Measurements from ENCODE around the gene NOVA1. TPM values are rescaled to one million over a fixed set of nuclear protein-coding genes. Genes with fewer than 3 reads are reported as not detected.

The NOVA1 gene
- total and polyA plus RNA-seq, 2 donors (not counting 3 experiments of a cell fraction or from before 2014, with no cell fraction given): 2.7 to 3.3 TPM

- FAIRE-seq: no peak
- Histone ChIP-seq H3K4me1 (ENCODE audit: control insufficient read depth, extremely low read depth, insufficient read depth, low read length) (peaks cover 5% of the 10 kb centered on the region), H2AFZ (ENCODE audit: low read depth, low read length) (peak overlapping the region; percentile 91), H3K4me2 (ENCODE audit: insufficient read depth, low read length) (peak overlapping the region; percentile 80), H3K4me3 (replicated peaks in 1 of 3; ENCODE audit: insufficient read depth in 1 of 3, low read depth in 1 of 3, low read length in 3 of 3) (peak overlapping the region; percentile 71 to 98 (median 77)), H3K9ac (replicated peaks; ENCODE audit: extremely low read depth, insufficient read depth, low read length) (no peak overlapping the region), H3K27me3 (ENCODE audit: control insufficient read depth in 2 of 2, insufficient read depth in 2 of 2, low read length in 2 of 2) (peaks cover 6 to 18% of the 10 kb centered on the region in 2 experiments), H4K20me1 (replicated peaks; ENCODE audit: control insufficient read depth, extremely low read depth, insufficient read depth, low read length) (no peaks in the 10 kb centered on the region), H3K9me1 (replicated peaks; ENCODE audit: control insufficient read depth, extremely low read depth, insufficient read depth, low read length) (no peaks in the 10 kb centered on the region), H3K27ac (ENCODE audit: insufficient read depth, low read depth, low read length) (no peak overlapping the region), H3K9me3 (replicated peaks; ENCODE audit: control insufficient read depth, insufficient read depth, low read length) (no peaks in the 10 kb centered on the region), H3K79me2 (ENCODE audit: control insufficient read depth, insufficient read depth, low read length) (no peaks in the 10 kb centered on the region), H3K36me3 (ENCODE audit: control insufficient read depth in 2 of 2, extremely low read depth in 1 of 2, insufficient read depth in 2 of 2, low read length in 2 of 2) (no peaks in the 10 kb centered on the region)
- BruUV-seq (replicated peaks): no TSS peak
- ChIA-PET POLR2A (no interaction called here), CTCF (interaction anchor here (1.2 to 1.8 kb wide), 2 partner anchors 12 to 135 kb away, joined by 3 read pairs; no protein-coding TSS in a partner anchor)
- TF ChIP-seq POLR2A (IDR thresholded peaks at IDR 0.05; ENCODE audit: low read depth, low read length) (no peak), FOS (IDR thresholded peaks at IDR 0.05; ENCODE audit: borderline replicate concordance, insufficient read depth, low read length) (no peak), CTCF (IDR thresholded peaks at IDR 0.05; ENCODE audit: extremely low read depth in 1 of 2, insufficient read depth in 1 of 2, low read depth in 1 of 2, low read length in 2 of 2) (no peak), MYC (IDR thresholded peaks at IDR 0.05; ENCODE audit: low read depth, low read length) (no peak), GATA2 (IDR thresholded peaks at IDR 0.05; ENCODE audit: insufficient read depth, insufficient read length, low read depth, low read length) (no peak), JUN (IDR thresholded peaks at IDR 0.05; ENCODE audit: borderline replicate concordance, insufficient read depth, insufficient read length, low read depth) (no peak), EZH2 (IDR thresholded peaks at IDR 0.05; ENCODE audit: borderline replicate concordance, low read depth, low read length, severe bottlenecking) (no peak), MAX (IDR thresholded peaks at IDR 0.05; ENCODE audit: insufficient read depth, insufficient read length) (no peak), POLR2AphosphoS5 (IDR thresholded peaks at IDR 0.05; ENCODE audit: insufficient read depth, low read depth, low read length) (no peak)
- peak; percentile 13 for DNase-seq (ENCODE audit: low read depth, low spot score)
- intact Hi-C loops (cut with micrococcal nuclease) (loop anchor here (5.0 to 10.0 kb wide), 3 partner anchors 321 to 929 kb away; no protein-coding TSS in a partner anchor), dilution Hi-C loops (cut with MboI; ENCODE audit: extremely low pct_ligation_motif_present, low sequenced_read_pairs) (no loop called here)
Measured at GRCh38 chr14:26595926-26596542, 1.8 kb downstream of the NOVA1 start.

Measured in endothelial cell of umbilical vein (primary cell).